GM19240 (cell line): Measurements from ENCODE around the gene OLFML2A.
"Not testable (repeated sequence)": the region's sequence is repeated elsewhere in the genome, so short reads cannot be mapped to it uniquely, and the experiment has no call there.

Experiments used
- DNase-seq: peaks from one replicate; pipeline ENCODE4 v3.0.0; 2011; ENCODE audit warnings: low spot score; ENCODE audit not compliant: insufficient read length

OLFML2A gene

DNA sequence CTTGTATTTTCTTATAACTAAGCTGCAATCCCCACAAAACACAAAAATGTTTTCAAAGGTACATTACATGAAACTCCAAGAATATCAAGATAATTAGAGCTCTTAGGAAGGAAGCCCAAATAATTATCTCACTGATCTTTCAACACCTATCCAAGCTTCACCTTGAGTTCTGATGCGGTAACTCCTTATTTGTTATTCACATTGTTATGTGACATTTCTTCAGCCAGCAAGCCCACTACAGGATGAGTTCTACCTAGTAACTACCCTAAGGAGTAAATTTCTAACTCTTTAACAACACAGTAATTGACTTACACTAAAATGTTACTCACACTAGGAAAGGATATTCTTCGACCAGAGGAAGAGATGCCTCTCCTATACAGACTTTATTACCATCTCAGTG is 15.7 kb upstream of the OLFML2A start:
- no peak for DNase-seq

DNA sequence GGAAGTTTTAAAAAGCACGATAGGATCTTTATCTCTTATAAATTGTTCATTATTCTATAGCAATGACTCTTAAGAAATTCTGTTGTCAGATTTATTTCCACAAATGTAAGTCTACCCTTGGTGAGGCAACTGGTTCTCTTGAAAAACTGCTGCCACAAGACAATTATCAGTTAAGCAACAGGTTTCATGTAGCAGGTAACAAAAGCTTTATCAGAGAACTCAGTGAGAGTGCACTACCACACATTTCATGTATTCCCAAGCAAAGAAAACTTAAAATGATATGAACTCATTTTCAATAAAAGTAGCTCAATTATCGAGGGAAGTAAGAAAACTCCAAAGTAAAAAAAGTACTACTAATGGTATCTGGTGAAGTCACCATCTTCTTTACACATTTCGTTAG is 15.2 kb upstream of the OLFML2A start:
- no peak for DNase-seq

DNA sequence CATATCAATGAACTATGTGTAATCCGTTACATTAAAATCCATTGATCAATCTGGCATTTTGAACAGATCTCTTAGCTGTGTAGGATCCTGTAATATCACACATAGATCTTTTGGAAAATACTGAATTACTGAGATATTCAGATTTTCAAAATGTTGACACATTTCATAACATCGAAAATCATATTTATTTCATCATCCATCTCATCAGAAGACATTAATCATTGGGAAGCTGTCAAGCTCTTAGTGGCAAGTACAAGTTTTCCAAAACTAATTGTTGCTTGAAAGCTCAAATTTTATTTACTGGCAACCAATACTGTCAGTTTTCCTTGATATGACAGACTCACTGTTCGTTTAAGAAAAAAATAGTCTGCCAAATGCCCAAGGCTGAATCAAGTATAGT is 14.3 kb upstream of the OLFML2A start:
- DNase-seq: no peak

DNA sequence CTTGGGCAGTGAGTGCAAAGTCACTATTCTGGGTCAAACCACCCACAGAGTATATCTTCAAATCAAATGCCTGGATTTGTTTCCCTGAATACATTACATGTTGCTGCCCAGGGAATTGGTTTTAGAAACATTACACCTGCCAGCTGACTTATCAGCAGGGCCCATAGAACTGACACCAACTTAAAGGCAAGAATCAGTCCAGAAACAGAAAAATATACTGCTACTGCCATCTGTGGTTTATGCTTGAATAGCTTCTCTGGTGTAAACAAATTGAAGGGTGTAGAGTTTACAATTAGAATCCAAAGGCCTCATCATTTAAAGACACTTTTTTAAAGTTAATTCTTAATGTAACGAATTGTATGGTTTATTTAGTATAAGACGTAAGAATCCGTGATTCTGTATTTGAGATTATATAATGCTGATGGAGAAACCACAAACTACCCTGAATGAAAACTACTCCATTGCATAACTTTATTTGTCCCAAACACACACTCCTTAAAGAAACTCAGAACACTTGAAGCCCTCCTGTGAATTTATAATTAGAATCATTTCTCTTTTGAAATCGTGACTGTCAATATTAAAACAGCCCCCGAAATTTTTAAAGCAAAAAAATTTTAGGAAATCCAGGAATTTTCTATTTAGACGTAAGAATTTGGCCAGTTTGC is 12.0 kb upstream of the OLFML2A start:
- DNase-seq: no peak

DNA sequence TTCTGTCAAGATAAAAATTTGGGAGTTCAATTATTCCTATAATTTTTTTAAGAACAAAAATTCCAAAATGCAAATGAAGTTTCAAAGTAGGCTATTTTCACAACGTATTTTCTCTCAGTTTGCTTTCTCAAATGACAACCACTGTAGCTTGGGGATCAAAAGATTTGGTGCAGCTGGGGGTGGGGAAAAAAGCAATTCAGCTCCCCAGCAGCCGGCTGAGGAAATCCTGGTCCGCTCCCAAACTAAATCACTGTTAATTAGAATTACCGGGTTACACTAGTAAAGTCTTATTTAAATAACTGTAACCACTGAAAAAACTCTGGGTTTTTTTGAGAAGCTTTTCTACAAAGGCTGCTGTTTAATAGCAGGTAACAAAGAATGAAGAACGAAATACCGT is 11.5 kb upstream of the OLFML2A start:
- DNase-seq: no peak

DNA sequence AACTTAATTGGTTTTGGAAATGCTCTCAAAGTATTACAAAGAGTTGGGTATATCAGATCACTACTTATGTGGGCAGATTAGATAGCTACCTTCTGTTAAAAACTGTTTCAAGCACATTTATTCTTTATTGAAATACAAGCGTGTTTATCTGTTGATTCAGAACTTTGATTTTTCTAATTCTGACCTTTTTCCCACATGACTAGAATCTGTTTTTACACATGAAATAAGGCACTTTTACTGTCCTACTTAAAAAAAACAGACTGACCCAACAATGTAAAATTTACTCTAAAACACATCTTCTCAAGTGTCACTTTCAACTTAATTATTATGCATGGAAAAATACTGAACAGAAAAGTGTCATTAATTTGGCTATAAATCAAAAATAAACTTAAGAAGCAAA is 10.6 kb upstream of the OLFML2A start:
- no peak for DNase-seq

DNA sequence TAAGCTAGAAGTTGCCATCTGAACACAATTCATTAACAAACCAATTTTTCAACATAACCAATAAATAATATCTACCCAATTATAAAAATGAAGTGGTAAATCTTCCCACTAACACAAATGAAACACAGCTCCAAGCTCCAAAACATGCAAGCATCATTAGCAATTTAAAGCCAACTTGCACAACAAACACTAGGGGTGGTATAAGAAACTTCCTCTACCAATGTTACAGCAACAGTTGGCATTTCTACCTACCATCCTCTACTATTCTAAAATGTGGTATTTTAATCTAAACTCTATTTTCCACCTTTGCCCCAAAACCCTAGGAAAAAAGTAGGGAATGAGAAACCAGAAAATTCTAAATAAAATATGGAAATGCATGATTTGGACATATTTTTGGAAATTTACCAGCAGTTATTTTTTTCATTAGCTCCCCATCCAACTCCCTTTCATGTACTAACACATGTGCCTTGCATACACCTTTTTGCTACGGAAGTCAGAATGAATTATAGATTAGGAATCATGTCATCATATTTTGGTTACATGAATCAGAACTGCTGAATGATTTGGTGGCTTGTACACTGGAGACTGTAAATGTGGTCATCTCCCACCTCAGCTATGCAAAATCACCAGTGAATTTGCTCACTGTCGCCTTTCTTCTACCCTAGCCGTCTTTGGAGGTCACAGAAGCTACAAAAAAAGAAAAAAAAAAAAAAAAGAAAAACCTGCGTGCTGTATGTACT is 9.9 kb upstream of the OLFML2A start:
- DNase-seq: no peak

DNA sequence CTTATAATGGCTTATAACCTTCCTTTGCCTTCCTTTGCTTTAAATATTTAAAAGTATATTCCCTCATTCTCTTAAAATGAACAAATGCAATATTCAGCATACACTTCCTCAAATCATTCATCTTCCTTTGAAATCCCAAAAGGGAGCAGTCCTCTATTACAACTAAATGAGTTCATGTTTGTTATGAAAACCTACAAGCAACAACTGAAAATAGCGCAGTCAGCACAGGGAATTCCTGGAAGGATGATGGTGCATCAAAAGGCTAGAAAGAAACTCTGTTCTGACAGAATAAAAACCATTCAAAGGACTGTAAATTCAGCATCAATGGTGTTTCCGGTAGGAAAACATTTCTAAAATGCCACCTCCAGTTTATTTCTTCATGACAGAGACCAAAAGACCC is 9.1 kb upstream of the OLFML2A start:
- DNase-seq: no peak

DNA sequence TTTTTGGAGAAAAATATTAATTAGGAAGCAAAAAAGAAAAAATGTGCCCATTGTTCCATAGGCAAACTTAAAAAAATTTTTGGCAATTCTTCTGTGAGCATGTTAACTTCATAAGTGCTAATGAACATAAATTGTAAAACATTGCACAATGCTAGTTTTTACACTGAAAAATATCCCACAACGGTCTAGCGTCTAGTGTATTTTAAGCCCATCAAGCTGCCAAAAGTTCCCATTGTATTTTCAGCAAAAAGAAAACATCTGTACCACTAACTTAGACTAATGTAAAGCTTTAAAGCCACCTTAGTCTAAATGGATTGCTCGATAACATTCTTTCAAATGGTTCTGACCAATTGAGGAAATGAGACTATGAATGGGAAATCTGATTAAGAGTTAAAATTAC is 8.6 kb upstream of the OLFML2A start:
- DNase-seq: no peak

DNA sequence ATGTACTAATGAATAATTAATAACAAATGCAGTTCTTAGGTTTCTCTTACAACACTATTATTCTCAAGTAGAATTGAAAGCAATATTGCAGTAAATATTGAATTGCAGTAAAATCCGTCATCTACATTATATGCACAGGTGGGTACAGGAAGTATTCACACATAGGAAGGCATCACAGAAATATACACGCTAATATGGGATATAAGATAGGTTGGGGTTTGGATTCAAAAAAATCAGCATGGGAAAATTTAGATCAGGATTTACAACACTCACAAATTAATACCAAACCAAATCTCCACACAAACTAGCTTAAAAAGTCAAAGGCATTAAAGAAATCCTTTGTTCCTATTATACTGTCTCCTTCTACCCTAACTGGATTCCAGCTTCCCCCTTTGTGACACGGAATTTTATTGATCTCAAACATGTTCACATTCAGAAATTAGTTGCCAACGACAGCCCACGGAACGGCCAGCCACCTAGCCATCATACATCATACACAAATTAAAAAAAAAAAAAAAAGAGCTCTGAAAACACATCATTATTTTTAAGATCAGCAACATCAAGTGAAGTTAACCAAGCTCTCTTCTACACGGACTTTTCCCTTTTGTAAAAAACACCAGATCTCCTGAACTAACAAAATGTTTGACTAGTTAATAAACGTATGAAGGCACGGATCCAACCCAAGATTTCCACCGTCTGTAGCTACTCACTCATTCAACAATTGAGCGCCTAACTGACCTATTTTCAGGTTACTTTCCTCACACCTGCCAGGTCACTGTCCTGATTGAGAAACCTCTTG is 8.0 kb upstream of the OLFML2A start:
- no peak for DNase-seq

DNA sequence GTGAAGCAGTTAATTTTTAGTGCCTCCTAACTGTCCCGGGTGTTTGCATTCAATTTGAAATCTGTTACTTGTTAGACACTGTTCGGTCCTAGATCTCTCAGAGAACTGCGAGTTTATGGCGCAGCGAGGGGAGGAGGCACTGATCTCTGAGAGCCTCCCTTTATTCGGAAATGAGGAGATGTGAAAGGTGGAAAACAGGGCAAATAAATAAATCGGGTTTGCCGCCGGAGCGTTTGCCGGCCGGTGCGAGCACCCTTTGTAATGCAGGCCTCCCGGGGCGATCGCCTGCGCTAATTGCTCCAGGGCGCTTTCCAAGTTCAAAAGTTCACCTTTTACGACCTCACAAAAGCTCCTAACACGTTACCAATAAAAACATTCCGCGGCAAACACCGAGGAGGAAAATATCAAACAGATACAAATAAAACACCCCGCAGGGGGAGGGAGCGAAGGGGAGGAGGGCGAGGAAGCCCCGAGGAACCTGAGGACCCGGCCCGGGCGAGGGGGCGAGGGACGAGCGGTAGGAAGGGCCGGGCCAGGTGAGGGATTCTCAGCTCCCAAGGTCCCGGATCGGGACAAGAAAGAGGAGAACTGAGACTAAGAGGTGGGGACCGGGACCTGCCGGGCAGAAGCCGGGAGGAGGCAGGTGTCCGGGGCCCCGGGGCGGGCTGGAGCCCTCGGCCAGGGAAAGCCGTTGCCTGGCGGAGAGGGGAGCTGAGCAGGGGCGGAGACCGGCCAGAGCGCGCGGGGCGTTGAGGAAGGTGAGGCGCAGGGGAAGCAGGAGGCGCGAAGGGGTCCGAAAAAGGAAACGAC is 7.2 kb upstream of the OLFML2A start:
- DNase-seq: no peak

DNA sequence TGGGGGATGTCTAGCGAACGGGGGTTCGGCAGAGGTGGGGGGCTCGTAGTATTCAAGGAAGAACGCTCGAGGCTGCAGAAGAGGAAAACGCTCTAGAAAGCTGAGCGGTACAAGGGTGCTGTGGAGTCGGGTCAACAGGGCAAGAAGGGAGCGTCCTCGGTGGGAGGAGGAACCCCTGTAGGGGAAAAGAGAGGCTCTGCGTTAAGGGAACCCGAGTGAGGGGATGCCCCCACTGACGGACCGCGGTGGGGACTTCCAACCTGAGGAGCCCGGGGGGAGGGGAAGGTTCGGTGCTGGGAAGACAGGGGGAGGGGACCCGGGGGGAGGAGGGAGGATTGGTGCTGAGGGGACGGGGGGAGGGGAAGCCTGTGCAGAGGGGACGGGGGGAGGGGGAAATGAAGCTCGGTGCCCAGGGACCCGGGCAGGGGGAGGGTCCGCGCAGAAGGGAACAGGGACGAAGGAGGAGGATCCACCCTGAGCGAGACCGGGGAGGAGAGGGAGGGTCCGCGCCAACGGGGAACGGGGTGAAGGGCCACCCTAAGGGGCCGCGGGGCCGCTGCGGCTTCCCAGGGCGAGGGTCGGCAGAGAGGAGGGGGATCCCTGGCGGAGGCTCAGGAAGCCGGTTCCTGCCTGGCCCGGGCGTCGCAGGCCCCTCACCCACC is 6.4 kb upstream of the OLFML2A start:
- no peak for DNase-seq

DNA sequence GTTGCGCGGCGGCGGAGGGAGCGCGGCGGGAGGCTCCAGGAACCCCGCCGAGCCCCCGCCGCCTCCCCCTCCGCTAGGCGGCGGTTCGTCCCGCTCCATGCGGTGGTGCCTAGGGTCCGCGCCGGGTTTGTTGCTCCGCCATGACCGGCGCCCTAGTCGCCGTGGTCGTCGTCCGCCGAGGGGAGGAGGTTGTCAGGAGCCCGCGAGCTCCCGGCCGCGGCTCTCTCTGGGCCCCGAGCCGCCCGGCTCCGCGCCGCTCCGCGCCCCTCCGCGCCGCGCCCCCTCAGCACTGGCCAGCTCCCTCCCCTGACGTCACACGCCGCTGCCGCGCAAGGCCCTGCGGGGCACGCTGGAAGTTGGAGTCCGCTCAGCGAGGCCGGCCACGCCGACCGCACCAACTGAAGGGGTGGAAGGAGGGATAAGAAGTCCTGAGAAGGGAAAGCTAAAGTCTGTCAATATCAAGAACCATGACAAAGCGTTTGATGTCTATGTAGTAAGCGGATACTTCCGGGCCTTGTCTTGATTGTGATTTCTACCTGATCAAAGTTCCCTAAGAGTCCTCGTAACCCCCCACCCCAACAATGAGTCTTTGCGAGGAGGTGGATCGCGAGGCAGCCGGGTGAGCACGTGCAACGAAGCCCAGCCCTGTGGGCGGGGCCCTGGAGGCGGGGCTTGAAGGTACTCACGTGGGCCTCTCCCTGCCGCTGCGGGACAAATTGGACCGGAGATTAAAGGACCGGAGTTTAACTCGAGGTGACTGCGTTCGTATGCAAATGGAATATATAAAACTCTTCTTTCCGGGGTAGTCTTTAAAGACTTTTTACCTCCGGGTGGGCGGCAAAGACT is 5.7 kb upstream of the OLFML2A start, which contains the start of gene NR6A1:
Gene NR6A1 (minus strand): TSS at position 291 of the 846 bp plus-strand sequence.
- DNase-seq: peak; percentile 95

DNA sequence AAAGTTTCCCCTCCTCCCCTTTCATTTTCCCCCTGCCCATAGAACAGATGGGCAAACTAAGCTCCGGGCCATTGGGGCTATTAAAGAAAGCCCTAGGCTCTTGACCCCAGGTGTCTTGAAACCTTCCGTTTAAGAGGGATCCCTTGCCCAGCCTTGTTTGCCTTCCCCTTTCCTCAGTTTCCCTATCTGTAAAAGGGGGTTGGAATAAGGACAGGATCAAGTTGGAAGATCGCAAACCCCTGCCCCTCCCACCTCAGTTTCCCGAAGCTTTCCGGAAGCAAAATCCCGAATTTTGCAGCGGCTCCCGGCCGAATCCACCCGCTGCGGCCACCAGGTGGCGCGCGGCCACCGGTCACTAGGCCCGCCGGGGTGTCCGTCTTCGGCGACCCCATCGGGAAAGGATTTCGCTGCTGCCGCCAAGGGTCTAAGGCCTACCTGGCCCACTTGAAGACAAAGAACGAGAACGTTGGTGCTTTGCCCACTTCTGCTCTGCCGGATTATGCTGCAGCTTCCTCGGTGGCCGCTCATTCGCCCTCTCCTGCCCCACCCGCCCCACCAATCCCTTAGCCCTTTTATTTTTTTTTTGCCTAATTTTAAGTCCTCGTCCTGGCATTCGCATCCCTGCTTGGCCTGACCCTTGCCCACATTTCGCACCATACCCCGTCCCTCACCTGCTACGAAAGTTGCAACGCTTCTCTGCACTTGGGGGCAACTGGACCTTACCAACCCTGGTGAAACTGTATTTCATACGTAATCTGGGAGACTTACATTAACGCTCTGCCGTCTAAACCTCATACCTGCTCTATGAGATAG is 4.9 kb upstream of the OLFML2A start:
- DNase-seq: no peak

DNA sequence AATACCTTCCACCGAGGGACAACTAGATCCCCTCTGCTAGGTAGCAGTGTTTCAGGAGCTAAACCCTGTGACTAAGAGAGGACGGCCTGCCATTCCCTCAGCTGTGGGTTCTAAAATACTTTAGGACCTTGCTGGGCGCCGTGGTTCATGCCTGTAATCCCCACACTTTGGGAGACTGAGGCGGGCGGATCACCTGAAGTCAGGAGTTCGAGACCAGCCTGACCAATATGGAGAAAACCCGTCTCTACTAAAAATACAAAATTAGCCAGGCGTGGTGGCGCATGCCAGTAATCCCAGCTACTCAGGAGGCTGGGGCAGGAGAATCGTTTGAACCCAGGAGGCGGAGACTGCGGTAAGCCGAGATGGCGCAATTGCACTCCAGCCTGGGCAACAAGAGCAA is 4.1 kb upstream of the OLFML2A start:
- not testable (repeated sequence) for DNase-seq

DNA sequence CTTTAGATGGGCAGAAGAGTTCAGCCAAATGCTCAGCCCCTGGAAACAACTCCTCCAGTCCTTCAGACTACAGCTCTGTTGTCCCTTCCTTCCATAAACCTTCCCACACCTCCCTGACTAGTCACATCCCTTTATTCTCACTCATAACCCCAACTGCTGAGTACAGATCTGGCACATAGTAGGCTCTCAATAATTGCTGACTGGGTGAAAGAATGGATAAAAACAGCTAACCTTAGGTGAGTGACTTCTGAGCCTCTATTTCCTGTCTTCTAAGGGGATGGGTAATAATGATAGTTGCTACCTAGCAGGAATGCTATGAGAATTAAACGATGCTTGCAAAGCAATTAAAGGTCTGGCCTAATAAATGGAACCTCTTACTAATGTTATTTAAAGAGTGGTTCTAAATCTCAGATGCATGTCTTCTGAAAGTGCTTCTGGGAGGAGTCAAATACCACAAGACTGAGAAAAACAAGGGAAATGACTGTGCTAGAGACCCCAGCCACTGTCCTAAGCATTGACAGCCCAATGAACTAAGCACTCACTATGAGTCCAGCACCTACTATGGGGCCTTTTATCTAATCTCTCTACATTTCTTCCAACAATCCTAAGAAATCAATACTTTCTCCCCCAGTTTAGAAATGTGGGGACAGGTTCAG is 3.3 kb upstream of the OLFML2A start:
- DNase-seq: no peak

DNA sequence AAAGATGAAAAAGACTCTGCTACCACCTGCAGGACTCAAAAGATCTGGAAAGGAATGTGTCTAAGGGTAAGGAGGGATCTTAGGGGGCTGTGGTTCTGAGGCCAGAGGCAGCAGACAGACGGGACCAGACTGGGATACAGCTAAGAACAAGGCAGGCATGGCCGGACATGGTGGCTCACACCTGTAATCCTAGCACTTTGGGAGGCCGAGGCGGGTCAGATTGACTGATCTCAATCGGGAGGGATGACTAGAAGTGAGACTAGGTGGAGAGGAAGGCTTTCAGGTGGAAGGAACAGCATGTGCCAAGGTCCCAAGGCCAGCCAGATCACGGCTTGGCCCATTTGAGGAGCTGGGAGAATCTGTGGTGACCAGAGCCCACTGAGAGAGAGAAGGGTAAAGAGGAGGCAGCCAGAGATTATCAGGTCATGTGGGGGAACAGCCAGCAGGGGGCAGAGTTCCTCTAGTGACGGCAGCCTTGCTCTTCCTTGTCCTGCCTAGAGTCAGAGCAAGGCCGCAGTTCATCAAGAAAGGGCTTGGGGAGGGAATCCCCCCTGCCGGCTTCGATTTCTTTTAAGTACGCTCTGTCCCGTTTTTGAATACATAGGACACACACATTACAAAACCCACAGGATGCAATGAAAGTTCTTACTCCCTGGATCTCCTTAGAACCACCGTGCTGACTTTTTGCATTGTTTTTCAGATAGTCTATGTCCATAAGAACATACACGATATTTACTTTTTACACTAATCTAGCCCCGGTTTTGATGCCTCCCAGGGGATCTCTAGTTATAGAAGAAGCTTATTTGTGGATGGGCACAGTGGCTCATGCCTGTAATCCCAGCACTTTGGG is 2.6 kb upstream of the OLFML2A start:
- peak; percentile 96 for DNase-seq

DNA sequence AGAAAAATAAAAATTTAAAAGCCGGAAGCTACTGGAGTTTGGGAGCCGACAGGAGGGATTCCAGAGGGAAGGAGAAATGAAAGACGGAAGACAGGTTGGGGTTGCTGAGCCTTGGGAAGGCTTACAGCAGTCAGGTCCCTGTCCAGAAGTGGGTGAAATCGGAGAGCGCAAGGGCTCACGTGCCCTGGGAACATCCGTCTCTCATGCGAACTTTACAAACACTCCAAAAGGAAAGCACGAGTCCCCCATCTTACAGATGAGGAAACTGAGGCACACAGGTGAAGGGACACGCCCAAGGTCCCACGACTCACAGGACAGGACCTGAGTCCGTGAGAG is 347 bp upstream of the OLFML2A start:
- no peak for DNase-seq
